NB4 (cell line): ENCODE results near the gene CNTFR.

ENCODE experiments used
- DNase-seq: peaks from one replicate; pipeline ENCODE4 v3.0.0; 2010; ENCODE audit warnings: low read depth
- H3K4me3 ChIP-seq: one replicate; pipeline ENCODE4 v1.5.1; 2011; ENCODE audit warnings: mild to moderate bottlenecking, low read depth, low read length, moderate library complexity
- MYC ChIP-seq: IDR thresholded peaks from 2 replicates; pipeline ENCODE4 v1.6.1; 2011; ENCODE audit warnings: low read depth, low read length
- POLR2A ChIP-seq: IDR thresholded peaks from 2 replicates; pipeline ENCODE4 v1.6.1; 2011; ENCODE audit warnings: mild to moderate bottlenecking; ENCODE audit not compliant: insufficient read length; ENCODE audit errors: extremely low read depth
- TF ChIP-seq, protein P1 (sequence below): IDR thresholded peaks from 2 replicates; pipeline ENCODE4 v1.6.1; 2011; ENCODE audit warnings: low read depth, low read length
- TF ChIP-seq, protein P2 (sequence below): IDR thresholded peaks from one replicate; pipeline ENCODE4 v1.5.1; 2012; ENCODE audit warnings: low read depth, low read length

CNTFR gene

DNA sequence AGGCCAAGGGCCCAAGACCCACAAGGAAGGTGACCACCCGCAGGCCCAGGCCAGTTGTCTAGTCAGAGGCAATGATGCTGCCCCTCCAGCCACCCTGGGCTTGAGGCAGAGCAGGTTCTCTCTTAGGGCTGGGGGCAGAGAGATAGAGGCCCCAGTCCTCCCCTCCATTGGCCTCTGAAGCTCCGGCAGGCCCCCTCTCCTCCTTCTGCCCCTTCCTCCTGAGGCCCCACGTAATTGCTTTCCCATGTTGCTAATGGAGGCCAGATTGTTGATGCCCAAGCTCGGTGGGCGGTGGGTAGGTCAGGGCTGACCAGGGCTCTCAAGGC lies 40.2 kb downstream of the CNTFR start:
- DNase-seq: no peak
- no peak overlapping the region for H3K4me3 ChIP-seq
- TF ChIP-seq MYC: no peak
- TF ChIP-seq, protein P1, sequence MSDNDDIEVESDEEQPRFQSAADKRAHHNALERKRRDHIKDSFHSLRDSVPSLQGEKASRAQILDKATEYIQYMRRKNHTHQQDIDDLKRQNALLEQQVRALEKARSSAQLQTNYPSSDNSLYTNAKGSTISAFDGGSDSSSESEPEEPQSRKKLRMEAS: no peak
- TF ChIP-seq POLR2A: no peak
- TF ChIP-seq, protein P2, sequence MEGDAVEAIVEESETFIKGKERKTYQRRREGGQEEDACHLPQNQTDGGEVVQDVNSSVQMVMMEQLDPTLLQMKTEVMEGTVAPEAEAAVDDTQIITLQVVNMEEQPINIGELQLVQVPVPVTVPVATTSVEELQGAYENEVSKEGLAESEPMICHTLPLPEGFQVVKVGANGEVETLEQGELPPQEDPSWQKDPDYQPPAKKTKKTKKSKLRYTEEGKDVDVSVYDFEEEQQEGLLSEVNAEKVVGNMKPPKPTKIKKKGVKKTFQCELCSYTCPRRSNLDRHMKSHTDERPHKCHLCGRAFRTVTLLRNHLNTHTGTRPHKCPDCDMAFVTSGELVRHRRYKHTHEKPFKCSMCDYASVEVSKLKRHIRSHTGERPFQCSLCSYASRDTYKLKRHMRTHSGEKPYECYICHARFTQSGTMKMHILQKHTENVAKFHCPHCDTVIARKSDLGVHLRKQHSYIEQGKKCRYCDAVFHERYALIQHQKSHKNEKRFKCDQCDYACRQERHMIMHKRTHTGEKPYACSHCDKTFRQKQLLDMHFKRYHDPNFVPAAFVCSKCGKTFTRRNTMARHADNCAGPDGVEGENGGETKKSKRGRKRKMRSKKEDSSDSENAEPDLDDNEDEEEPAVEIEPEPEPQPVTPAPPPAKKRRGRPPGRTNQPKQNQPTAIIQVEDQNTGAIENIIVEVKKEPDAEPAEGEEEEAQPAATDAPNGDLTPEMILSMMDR: no peak

DNA sequence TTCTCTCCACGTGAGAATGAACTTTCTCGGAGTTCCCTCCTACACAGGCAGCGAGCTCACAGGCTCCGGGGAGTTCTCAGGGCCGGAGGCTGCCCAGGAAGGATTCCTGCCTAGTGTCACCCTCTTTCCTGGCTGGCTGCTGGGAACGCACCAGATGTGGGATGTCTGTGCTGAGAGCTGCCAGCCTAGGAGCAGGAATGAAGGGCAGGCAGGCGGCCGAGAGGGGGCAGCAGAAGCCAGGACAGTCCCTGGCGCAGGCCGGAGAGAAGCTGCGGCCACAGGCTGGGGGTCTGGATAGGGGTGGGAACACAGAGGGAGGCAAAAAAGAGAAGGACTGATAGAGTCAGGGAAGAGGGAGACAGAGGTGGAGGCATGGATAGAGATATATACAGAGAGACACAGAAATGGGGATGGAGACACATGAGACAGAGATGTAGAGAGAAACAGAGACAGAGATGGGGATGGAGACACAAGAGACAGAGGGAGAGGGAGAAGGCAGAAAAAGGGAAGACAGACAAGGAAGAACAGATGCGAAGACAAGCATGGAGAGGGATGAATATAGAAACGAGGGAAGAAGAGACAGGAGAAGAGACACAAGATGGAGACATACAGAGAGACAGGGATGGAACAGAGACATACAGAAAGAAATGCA lies 41.4 kb downstream of the CNTFR start:
- DNase-seq: peak; percentile 57
- TF ChIP-seq, protein P1: no peak
- no peak for TF ChIP-seq POLR2A
- TF ChIP-seq, protein P2: peak; percentile 95
- TF ChIP-seq MYC: no peak

DNA sequence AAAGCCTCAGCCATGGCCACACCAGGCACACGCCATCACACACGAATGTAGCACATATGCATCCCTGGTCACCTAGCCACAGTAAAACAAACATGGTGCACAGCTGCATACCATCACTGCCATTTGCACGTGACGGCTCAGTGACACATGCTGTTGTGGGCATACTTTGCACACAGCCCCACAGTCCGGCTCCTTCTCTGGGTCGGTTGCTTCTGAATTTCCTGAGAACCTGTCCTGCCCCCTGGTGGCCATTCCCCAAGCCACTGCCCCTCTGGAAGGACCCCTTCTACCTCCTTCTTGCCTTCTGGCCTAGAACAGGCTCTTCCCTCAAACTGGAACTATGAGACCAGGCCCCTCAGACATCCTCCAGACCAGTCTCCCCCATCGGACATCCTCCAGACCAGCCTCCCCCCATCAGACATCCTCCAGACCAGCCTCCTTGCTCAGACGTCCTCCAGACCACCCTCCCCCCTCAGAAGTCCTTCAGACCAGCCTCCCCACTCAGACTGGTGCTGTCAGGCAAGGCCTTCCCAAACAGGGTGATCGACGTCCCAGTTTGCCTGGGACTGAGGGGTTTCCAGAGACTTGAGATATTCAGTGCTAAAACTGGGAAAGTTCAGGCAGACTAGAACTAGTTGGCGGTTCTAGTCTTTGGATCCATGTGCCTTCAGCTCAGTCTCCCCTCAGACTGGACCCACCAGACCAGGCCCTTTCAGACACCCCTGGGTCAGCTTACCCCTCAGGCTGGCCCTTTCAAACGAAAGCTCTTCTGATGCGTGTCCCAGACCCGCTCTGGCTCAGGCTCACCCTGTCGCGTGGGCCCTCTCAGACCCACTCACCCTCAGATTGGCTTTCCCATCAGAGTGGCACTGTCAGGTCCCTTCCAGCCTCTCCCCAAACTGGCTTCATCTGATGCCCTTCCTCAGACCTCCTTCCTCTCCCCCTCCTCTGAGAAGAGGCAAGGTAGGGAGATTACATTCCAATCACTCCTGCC lies 42.4 kb downstream of the CNTFR start:
- no peak overlapping the region for H3K4me3 ChIP-seq
- no peak for TF ChIP-seq POLR2A
- TF ChIP-seq MYC: 0 out of 2 replicates have a peak, but pooled peaks have one; percentile 57
- TF ChIP-seq, protein P2: peak; percentile 93
- TF ChIP-seq, protein P1: peak; percentile 88
- DNase-seq: peak; percentile 83

More for the DNA sequence above, 41.4 kb downstream of the CNTFR start:
- no peak overlapping the region for H3K4me3 ChIP-seq

DNA sequence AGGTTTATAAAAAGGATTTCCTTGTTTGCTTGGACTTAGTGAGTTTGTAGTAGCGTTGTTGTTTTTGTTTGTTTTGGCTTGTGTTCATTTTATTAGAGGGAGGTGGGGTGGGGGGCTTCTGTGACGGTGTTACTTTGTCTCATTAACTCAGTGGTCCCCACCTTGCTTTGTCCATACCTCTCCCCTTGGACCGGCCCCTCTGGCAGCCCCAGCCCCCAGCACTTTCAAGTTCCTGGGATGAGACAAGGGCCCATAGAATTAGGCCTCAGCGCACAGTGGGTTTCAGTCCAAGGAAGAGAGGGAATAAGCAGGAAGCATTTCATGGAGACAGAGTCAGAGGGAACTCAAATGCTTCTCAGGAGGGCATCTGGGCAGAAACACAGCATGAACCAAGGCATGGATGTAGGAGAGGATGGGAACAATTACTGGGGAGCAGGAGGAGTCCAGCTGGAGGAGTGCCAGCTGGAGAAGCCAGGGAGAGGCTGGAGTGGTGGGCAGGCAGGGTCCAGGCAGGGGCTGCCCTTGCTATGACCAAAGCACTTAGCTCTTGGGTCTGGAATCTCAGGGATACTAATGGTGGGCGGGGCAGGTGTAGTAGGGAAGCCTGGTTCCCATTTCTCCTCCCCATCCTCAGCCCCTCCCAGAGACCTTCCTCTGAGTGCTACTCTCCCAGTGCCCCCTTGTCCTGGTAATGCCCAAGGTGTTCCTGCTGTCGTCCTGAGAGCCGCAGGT lies 43.3 kb downstream of the CNTFR start:
- TF ChIP-seq, protein P2: no peak
- TF ChIP-seq, protein P1: no peak
- TF ChIP-seq POLR2A (no peak), MYC (no peak)
- DNase-seq: no peak
- H3K4me3 ChIP-seq: no peak overlapping the region

DNA sequence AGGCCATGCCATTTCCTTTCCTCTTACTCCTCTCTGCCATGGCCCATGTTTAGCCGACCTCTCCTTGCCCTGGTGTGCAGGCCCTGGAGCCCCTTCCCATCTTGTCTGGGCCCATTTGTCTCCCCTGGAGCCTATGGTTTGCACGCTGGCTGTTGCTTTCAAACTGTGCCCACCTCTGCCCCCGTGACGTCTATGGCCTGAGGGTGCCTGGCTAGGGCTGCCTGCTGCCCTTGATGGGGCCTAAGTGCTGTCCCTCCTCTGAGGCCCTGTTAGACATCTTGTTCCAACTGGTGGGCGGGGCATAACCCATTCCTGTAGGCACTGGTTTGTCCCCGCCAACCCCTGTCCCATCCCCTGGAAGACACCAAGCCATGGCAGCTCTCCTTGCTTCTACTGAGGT lies 44.0 kb downstream of the CNTFR start:
- no peak for DNase-seq
- H3K4me3 ChIP-seq: no peak overlapping the region
- no peak for TF ChIP-seq MYC
